Thoracic aorta (tissue), 2 donors: ENCODE measurements around the gene FAM114A2. TPM values are rescaled to one million over a fixed set of nuclear protein-coding genes. Genes with fewer than 3 reads are reported as not detected.

Experiments used
- ATAC-seq: fragments of 150-250 bp; one replicate; pipeline ENCODE4 v1.8.0; 2017; ENCODE audit warnings: low read depth; ENCODE audit not compliant: insufficient number of reproducible peaks, low FRiP score
- DNase-seq: peaks from one replicate; pipeline ENCODE4 v3.0.0-alpha.2; 2020; ENCODE audit warnings: low spot score
- H3K27ac ChIP-seq, 2 donors: fragments of 200-600 bp; sonication (generic); 1 replicate in 1 of 2; 2 replicates in 1 of 2; pipeline ENCODE4 v1.5.1; 2016; ENCODE audit warnings: mild to moderate bottlenecking in 2 of 2, moderate library complexity in 2 of 2
- H3K27me3 ChIP-seq: fragments of 200-600 bp; sonication (generic); replicated peaks from 2 replicates; pipeline ENCODE4 v1.6.0; 2016; ENCODE audit warnings: mild to moderate bottlenecking; ENCODE audit not compliant: insufficient read depth
- H3K36me3 ChIP-seq: fragments of 200-600 bp; sonication (generic); one replicate; pipeline ENCODE4 v1.5.1; 2016
- H3K4me1 ChIP-seq, 2 donors: fragments of 200-600 bp; sonication (generic); 1 replicate in 1 of 2; 2 replicates in 1 of 2; pipeline versions ENCODE4 v1.5.1 to v1.6.0; 2016; ENCODE audit warnings: low read depth in 2 of 2, mild to moderate bottlenecking in 1 of 2; ENCODE audit not compliant: control insufficient read depth in 1 of 2
- H3K4me3 ChIP-seq: fragments of 200-600 bp; sonication (generic); 2 replicates; pipeline ENCODE4 v1.5.1; 2016; ENCODE audit warnings: mild to moderate bottlenecking
- H3K9me3 ChIP-seq: fragments of 200-600 bp; sonication (generic); 2 replicates; pipeline ENCODE4 v1.5.1; 2016
- CTCF ChIP-seq: fragments of 200-600 bp; sonication (generic); IDR thresholded peaks from one replicate; pipeline ENCODE4 v1.5.1; 2019; ENCODE audit warnings: antibody characterized with exemption
- total RNA-seq, 2 donors: library from RNA; depleted of rRNA; stranded (reverse); fragments of >200 nt; gene quantifications; one replicate each; pipeline versions ENCODE4 v1.1.0 to v1.2.3, GENCODE V29; 2016

FAM114A2 gene
- total RNA-seq, 2 donors from 2014 or later = 33.2 to 43.6 TPM

GRCh38 chr5:153979028-153979783, 59.5 kb downstream of the FAM114A2 start:
- H3K27ac ChIP-seq = no peak overlapping the region
- no peaks in the 10 kb centered on the region for H3K9me3 ChIP-seq
- DNase-seq (no peak), ATAC-seq (no peak)
- no peaks in the 10 kb centered on the region for H3K36me3 ChIP-seq
- no peak overlapping the region for H3K4me3 ChIP-seq
- no peaks in the 10 kb centered on the region for H3K4me1 ChIP-seq
- no peak for TF ChIP-seq CTCF
- H3K27me3 ChIP-seq = no peaks in the 10 kb centered on the region

DNA sequence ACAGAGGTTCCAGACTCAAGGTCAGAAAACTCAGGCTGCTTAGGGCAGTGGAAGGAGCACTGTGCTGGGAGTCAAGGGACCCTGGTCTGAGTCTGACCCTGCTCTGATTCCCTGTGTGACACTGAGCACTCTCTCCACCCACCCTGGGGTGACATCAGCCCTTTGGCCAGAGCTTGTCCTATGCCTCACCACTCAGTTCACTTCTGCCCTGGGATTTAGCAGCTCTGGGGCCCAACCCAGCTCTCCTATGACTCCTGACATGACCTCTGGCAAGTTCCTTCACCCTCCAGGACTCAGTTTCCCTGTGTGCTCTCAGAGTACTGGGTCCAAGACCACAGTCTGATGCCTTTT, 63.9 kb downstream of the FAM114A2 start:
- Histone ChIP-seq H3K27ac (no peak overlapping the region), H3K36me3 (no peaks in the 10 kb centered on the region), H3K27me3 (no peaks in the 10 kb centered on the region), H3K9me3 (no peaks in the 10 kb centered on the region), H3K4me1 (no peaks in the 10 kb centered on the region), H3K4me3 (no peak overlapping the region)
- DNase-seq (no peak), ATAC-seq (no peak)
- TF ChIP-seq CTCF = no peak

DNA sequence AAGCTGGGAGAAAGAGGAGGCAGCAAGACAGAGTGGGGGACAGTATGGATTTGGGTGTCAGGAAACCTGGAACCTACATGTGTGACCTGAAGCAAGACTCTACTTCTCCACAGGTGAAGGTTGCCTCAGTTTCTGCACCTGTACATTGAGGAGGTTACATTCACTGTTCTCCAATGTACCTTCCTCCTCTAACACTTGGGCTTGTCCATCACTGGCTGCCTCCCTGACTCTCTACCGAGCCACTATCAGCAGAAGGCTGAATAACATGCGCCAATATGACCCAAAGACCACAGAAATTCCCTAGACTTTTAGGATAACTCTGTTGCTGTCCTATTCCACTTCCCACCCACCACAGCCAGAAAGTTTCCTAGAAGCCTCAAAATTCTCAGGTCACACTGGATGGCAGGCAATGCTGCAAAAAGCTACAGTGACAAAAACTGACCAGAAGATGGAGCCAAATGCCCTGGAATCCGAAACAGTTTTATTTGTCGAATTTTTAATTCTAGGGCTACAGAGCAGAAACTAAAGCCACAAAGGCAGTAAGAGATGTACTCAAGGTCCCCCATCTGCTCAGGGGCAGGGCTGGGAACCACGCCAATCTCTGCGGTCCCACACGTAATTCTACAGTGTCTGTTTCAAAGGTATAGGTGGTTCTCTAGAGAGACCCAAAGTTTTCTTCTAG, 64.4 kb downstream of the FAM114A2 start:
- H3K27ac ChIP-seq = no peak overlapping the region
- DNase-seq (no peak), ATAC-seq (no peak)
- H3K27me3 ChIP-seq = no peaks in the 10 kb centered on the region
- H3K36me3 ChIP-seq = no peaks in the 10 kb centered on the region
- no peaks in the 10 kb centered on the region for H3K4me1 ChIP-seq
- no peak overlapping the region for H3K4me3 ChIP-seq
- no peaks in the 10 kb centered on the region for H3K9me3 ChIP-seq
- TF ChIP-seq CTCF = peak; percentile 56

GRCh38 chr5:153972240-153972639, 66.5 kb downstream of the FAM114A2 start:
- H3K27ac ChIP-seq = no peak overlapping the region
- no peaks in the 10 kb centered on the region for H3K9me3 ChIP-seq
- no peaks in the 10 kb centered on the region for H3K36me3 ChIP-seq
- no peaks in the 10 kb centered on the region for H3K27me3 ChIP-seq
- no peak overlapping the region for H3K4me3 ChIP-seq
- no peak for DNase-seq
- H3K4me1 ChIP-seq = no peaks in the 10 kb centered on the region
- no peak for TF ChIP-seq CTCF
- no peak for ATAC-seq

DNA sequence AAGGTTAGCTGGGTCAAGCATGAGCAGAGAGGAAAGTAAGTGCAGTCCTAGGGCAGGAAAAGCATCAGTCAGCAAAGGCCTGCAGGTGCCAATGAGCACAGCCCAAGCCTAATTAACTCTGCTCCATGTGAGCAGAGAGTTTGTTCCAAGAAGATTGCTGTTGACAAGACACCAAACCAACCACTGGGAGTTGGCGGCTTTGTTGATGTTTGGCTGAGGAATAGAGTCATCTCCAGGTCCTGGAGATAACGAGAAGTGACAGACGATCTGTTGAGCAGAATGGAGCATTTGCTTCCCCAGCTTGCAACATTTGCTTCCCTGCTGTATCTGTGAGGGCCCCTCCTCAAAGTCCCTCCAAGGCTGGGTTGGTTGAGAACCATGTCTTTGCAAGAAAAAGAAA, 68.2 kb downstream of the FAM114A2 start:
- H3K27ac ChIP-seq = no peak overlapping the region
- H3K27me3 ChIP-seq = no peaks in the 10 kb centered on the region
- no peaks in the 10 kb centered on the region for H3K36me3 ChIP-seq
- no peak for DNase-seq
- TF ChIP-seq CTCF = no peak
- ATAC-seq = no peak
- no peaks in the 10 kb centered on the region for H3K4me1 ChIP-seq
- no peak overlapping the region for H3K4me3 ChIP-seq
- H3K9me3 ChIP-seq = no peaks in the 10 kb centered on the region
